Endometrial microvascular endothelial cells (primary cell): ENCODE data around the gene SLC7A4. TPM values are rescaled to one million over a fixed set of nuclear protein-coding genes. Genes with fewer than 3 reads are reported as not detected.
"Not testable (repeated sequence)": the region's sequence is repeated elsewhere in the genome, so short reads cannot be mapped to it uniquely, and the experiment has no call there.

Experiments
- in situ Hi-C: cut with HindIII; loops from 2 replicates; pipeline ENCODE4 v1.10.0; 2017; ENCODE audit warnings: low sequenced_read_pairs, low pct_unique_long_range_greater_than_20kb; ENCODE audit errors: inconsistent ontology term
- total RNA-seq: library from RNA; depleted of rRNA; stranded (reverse); fragments of >200 nt; gene quantifications from one replicate; pipeline ENCODE4 v1.2.3, GENCODE V29; 2015; ENCODE audit errors: inconsistent ontology term

Gene SLC7A4
- total RNA-seq, 1 donor from 2014 or later, result not detected

- in situ Hi-C loops, result no loop called here
These were observed 13.4 kb upstream of the SLC7A4 start, which contains the start of gene LRRC74B for GRCh38 chr22:21045585-21046294. TSS of gene LRRC74B (plus strand) at chr22:21045946. CDS start at chr22:21045987, 41 bp downstream.

GRCh38 chr22:21044931-21045584 lies 12.7 kb upstream of the SLC7A4 start:
- in situ Hi-C loops, result no loop called here

GRCh38 chr22:21043860-21044535 lies 11.6 kb upstream of the SLC7A4 start:
- in situ Hi-C loops, result no loop called here

GRCh38 chr22:21042978-21043859 lies 10.9 kb upstream of the SLC7A4 start:
- in situ Hi-C loops, result no loop called here

- in situ Hi-C loops, result no loop called here
These were observed 9.6 kb upstream of the SLC7A4 start for GRCh38 chr22:21041937-21042336.

- in situ Hi-C loops, result not testable (repeated sequence)
These were observed 6.8 kb upstream of the SLC7A4 start for GRCh38 chr22:21039158-21039557.

- in situ Hi-C loops, result no loop called here
These were observed 6.0 kb upstream of the SLC7A4 start for GRCh38 chr22:21038405-21038804.

- in situ Hi-C loops, result no loop called here
These were observed 2.6 kb upstream of the SLC7A4 start for GRCh38 chr22:21034989-21035388.

- in situ Hi-C loops, result no loop called here
These were observed 1.5 kb upstream of the SLC7A4 start for GRCh38 chr22:21033895-21034294.

GRCh38 chr22:21032868-21033688 lies 717 bp upstream of the SLC7A4 start:
- in situ Hi-C loops, result no loop called here

GRCh38 chr22:21031545-21032036 lies 770 bp downstream of the SLC7A4 start:
- in situ Hi-C loops, result no loop called here

- in situ Hi-C loops, result no loop called here
These were observed 1.5 kb downstream of the SLC7A4 start for GRCh38 chr22:21030621-21031544.

- in situ Hi-C loops, result no loop called here
These were observed 2.3 kb downstream of the SLC7A4 start for GRCh38 chr22:21030032-21030431.

GRCh38 chr22:21029486-21030025 lies 2.8 kb downstream of the SLC7A4 start:
- in situ Hi-C loops, result no loop called here

GRCh38 chr22:21028277-21029251 lies 3.8 kb downstream of the SLC7A4 start:
- in situ Hi-C loops, result no loop called here
